GM21526 (cell line): ENCODE results near the gene ADCK2.
"Not testable (repeated sequence)": the region's sequence is repeated elsewhere in the genome, so short reads cannot be mapped to it uniquely, and the experiment has no call there.

Experiments used
- ATAC-seq: cut with Tn5 transposase; IDR thresholded peaks from one replicate; pipeline ENCODE4 v1.9.1; 2021; ENCODE audit warnings: moderate library complexity; ENCODE audit not compliant: unreplicated experiment, low FRiP score

Gene ADCK2

DNA sequence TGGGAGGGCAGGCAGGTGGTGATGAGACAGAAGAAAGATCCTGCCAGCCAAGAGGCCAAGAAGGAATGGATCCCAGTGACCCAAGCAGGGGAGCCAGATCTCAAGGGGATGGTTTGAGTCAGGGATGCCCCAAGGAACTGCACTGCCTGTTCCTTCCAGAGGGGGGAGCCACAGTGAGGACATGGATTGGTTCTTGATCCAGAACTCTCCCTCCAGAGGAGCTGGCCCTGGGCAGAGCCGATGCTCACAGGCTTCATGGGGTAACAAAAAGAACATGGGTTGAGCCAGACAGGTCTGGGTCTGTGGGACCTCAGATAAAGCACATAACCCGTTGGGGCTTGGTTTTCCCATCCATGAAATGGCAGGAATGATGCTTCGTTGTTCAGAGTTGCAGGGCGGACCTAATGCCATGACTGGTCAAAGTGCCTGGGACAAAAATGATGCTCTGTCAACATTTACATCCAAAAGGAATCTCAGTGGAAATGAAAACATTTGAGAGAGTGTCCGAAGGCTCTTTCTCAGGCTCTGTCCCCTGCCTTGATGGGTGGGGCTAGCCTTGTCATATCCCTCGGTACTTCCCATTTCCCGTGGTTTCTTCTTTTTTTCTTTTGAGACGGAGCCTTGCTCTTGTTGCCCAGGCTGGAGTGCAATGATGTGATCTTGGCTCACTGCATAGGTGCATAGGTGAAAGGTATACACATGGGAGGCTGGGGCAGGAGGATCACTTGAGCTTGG is 27.4 kb upstream of the ADCK2 start:
- ATAC-seq = no peak

- ATAC-seq = peak; percentile 77
These were observed 25.7 kb upstream of the ADCK2 start for GRCh38 chr7:140646931-140647647.

GRCh38 chr7:140649556-140650205 is 23.1 kb upstream of the ADCK2 start:
- no peak for ATAC-seq

- ATAC-seq = no peak
These were observed 22.4 kb upstream of the ADCK2 start for GRCh38 chr7:140650367-140650766.

DNA sequence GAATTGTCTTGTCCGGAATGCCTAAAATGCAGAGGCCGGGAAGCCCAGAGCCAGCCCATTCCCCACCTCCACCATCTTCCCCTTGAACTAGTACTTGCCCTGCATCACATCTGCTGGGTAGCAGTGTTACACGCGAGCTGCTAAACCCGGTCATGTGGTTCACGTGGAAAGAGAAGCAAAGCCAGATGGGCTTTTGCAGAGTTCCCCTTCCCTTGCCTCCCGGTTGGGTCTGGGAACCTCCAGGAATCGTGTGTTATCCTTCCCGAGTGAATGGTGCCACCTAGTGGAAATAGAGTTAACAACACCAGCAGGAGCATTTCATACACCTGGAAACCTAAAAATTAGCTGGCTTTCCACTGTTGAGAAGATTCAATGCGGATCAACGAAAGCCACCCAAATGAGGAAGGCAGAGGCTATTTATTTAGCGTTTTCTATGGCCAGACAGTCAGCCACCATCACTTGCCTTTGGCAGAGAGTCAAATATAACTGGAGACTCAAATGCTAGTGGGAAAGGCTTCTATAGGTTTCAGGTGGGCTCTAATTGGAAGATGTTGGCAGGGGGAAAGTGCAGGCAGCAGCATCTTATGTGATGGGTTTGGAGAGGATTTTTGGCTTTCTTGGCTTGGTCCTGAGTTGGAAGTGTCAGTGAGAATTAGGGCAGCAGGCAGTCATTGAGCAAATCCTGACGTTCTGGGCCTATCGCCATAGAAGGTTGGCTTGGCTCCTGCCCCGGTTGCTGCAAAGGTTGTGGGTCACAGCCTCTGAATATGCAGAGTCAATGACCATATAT is 19.2 kb upstream of the ADCK2 start:
- ATAC-seq = no peak

DNA sequence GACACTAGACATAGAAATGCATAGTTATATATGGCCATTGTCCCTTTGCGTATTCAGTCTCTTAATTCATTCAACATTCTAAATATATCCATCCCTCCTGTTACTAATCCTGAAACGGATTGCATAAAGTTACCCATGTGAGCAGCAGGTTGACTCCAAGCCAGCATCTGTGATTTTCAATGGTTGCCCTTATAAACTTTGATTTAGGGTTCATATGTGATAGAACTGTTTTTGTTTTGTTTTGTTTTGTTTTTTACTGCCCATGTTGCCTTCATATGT is 18.7 kb upstream of the ADCK2 start:
- no peak for ATAC-seq

- ATAC-seq = no peak
These were observed 18.1 kb upstream of the ADCK2 start for GRCh38 chr7:140654661-140655060.

DNA sequence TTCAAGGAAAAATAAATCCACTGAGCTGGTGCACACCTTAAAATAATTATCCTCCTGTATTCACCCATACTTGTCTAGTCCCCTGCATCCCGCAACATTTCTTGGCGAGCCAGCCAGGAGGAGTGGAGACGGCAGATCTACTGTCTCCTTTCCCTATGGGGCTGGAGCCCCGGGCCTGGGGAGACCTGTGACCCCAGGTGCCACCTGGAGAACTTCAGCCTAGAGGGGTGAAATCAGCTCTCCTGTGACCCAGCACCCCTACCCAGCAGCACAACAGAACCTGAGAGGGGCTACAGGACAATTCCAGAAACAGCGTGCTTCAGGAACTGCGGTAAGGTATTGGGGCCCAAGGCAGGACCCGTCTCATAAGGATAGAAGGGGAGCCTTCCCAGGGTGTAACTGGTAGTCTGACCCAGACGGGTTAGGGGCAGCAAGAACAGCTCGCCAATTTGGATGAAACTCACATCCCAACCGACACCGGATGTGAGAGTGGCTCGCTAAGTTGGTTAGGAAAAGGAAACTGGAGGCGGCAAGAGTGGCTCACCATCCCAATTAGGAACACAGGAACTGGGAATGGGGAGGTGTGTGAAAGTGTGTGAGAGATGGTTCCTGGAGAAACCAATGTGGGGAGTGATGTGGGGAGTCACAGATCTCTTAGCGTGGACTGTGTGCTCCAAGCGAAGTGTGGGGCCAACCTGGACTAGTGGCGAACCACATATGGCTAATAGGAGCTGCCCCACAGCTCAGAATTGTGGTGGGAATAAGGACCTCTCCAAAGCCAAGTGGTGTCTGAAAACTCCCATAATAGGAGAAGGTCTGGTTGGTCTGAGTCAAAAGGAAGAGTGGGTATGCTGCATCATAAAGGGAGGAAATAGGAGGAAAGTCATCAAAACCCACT is 17.0 kb upstream of the ADCK2 start:
- no peak for ATAC-seq

GRCh38 chr7:140656548-140657515 is 15.9 kb upstream of the ADCK2 start:
- peak; percentile 83 for ATAC-seq

GRCh38 chr7:140657891-140658290 is 14.9 kb upstream of the ADCK2 start:
- no peak for ATAC-seq

GRCh38 chr7:140659856-140660255 is 12.9 kb upstream of the ADCK2 start:
- no peak for ATAC-seq

DNA sequence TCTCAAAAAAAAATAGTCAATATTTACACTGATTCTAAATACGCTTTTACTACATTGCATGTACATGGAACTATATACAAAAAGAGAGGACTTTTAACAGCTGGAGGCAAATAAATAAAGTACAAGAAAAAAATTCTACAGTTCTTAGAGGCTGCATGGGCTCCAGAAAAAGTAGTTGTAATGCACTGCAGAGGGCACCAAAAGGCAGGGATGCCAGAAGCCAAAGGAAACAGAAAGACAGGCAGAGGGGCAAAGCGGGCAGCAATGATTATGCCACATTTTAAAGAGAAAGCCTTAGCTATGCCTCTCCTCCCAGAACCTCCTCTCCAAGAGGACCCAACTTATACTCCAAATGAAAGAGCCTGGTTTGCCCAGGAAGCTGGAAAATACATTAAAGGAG is 11.6 kb upstream of the ADCK2 start:
- no peak for ATAC-seq

DNA sequence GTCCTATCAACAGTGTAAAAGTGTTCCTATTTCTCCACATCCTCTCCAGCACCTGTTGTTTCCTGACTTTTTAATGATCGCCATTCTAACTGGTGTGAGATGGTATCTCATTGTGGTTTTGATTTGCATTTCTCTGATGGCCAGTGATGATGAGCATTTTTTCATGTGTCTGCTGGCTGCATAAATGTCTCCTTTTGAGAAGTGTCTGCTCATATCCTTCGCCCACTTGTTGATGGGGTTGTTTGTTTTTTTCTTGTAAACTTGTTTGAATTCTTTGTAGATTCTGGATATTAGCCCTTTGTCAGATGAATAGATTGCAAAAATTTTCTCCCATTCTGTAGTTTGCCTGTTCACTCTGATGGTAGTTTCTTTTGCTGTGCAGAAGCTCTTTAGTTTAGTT is 9.8 kb upstream of the ADCK2 start:
- ATAC-seq = not testable (repeated sequence)

GRCh38 chr7:140667476-140667875 is 5.3 kb upstream of the ADCK2 start:
- no peak for ATAC-seq

DNA sequence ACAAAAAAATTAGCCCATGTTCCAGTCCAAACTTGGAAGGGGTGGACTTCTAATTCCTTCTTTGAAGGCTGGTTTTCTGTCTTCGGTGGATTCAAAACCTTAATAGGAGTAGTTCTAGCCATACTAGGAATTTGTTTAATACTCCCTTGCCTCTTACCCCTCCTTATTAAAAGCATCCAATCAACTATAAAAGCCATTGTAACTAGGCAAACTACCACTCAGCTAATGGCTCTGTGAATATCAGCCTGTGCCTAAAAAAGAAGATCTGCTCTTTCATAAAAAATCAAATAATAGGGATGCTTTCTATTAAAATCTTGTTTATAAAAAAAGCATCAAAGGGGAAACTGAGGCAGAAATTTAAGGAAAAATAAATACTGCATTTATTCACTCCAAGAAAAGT is 4.1 kb upstream of the ADCK2 start:
- no peak for ATAC-seq

DNA sequence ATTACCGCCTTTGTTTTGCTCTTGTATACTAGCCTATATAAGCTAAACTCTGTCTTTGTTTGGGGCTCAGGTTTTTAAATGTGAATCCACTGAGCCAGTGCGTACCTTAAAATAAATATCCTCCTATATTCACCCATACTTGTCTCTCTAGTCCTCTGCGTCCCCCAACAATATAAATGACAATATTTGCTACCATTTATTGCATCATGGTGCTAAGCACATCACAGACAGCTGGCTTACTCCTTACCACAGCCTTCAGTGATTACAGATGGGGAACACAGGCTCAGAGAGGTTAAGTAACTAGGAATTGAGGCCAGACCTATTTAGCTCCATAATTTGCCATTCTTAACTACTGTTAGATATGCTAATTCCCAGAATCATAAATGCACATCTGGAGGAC is 3.4 kb upstream of the ADCK2 start:
- ATAC-seq = no peak

DNA sequence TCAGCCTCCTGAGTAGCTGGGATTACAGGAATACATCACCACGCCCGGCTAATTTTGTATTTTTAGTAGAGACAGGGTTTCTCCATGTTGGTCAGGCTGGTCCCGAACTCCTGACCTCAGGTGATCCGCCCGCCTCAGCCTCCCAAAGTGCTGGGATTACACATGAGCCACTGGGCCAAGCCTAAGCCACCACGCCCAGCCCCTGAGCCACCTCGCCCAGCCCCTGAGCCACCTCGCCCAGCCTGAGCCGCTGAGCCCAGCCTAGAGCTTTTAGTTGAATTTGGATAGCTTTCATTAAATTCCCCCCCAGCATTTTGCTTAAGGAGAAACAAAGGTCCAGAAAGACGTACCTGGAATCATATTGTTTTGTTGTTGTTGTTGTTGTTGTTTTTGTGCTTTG is 2.9 kb upstream of the ADCK2 start:
- not testable (repeated sequence) for ATAC-seq

- no peak for ATAC-seq
These were observed 2.3 kb upstream of the ADCK2 start for GRCh38 chr7:140670343-140670935.

- ATAC-seq = no peak
These were observed 779 bp upstream of the ADCK2 start for GRCh38 chr7:140671966-140672365.
